HG03378 (cell line): Measurements from ENCODE around the gene PXK.

Experiments used
- ATAC-seq: cut with Tn5 transposase; IDR thresholded peaks from one replicate; pipeline ENCODE4 v1.9.1; 2021; ENCODE audit warnings: mild to moderate bottlenecking, moderate library complexity; ENCODE audit not compliant: unreplicated experiment

The PXK gene

GRCh38 chr3:58346368-58346767 is 13.7 kb downstream of the PXK start:
- no peak for ATAC-seq

GRCh38 chr3:58347984-58348383 is 15.3 kb downstream of the PXK start:
- no peak for ATAC-seq

- ATAC-seq = peak; percentile 84
Observed at GRCh38 chr3:58349792-58350626, 17.3 kb downstream of the PXK start.

- ATAC-seq = peak; percentile 6
Observed at GRCh38 chr3:58350627-58351013, 17.9 kb downstream of the PXK start.

- ATAC-seq = no peak
Observed at GRCh38 chr3:58351920-58352319, 19.2 kb downstream of the PXK start.

GRCh38 chr3:58352626-58353025 is 19.9 kb downstream of the PXK start:
- no peak for ATAC-seq

GRCh38 chr3:58353722-58354553 is 21.2 kb downstream of the PXK start:
- no peak for ATAC-seq

GRCh38 chr3:58355179-58355578 is 22.5 kb downstream of the PXK start:
- peak; percentile 40 for ATAC-seq

- ATAC-seq = no peak
Observed at GRCh38 chr3:58356054-58356453, 23.4 kb downstream of the PXK start.

GRCh38 chr3:58357402-58357801 is 24.7 kb downstream of the PXK start:
- no peak for ATAC-seq

GRCh38 chr3:58358092-58358491 is 25.4 kb downstream of the PXK start:
- no peak for ATAC-seq

GRCh38 chr3:58358808-58359207 is 26.1 kb downstream of the PXK start:
- no peak for ATAC-seq

- no peak for ATAC-seq
Observed at GRCh38 chr3:58359621-58360020, 26.9 kb downstream of the PXK start.

- ATAC-seq = no peak
Observed at GRCh38 chr3:58361866-58362265, 29.2 kb downstream of the PXK start.

- ATAC-seq = no peak
Observed at GRCh38 chr3:58366699-58367098, 34.0 kb downstream of the PXK start.

GRCh38 chr3:58369038-58369437 is 36.3 kb downstream of the PXK start:
- ATAC-seq = no peak

GRCh38 chr3:58369876-58370275 is 37.2 kb downstream of the PXK start:
- no peak for ATAC-seq

- no peak for ATAC-seq
Observed at GRCh38 chr3:58370407-58370806, 37.7 kb downstream of the PXK start.

GRCh38 chr3:58371754-58372153 is 39.1 kb downstream of the PXK start:
- ATAC-seq = no peak

- no peak for ATAC-seq
Observed at GRCh38 chr3:58375254-58375653, 42.6 kb downstream of the PXK start.

GRCh38 chr3:58377168-58377567 is 44.5 kb downstream of the PXK start:
- no peak for ATAC-seq

GRCh38 chr3:58377750-58378149 is 45.1 kb downstream of the PXK start:
- ATAC-seq = no peak
